WTC11 (cell line): ENCODE data around the gene BPIFB2. TPM values are rescaled to one million over a fixed set of nuclear protein-coding genes. Genes with fewer than 3 reads are reported as not detected.

Source experiments
- ATAC-seq: fragments of 200-7000 bp; cut with Tn5 transposase; 2 replicates; pipeline ENCODE4 v1.10.0; 2021; ENCODE audit warnings: mild to moderate bottlenecking, moderate library complexity
- CTCF ChIA-PET: fragments of 300-600 bp; sonication (Branson Sonifier 250); formaldehyde crosslinking; loops from one replicate; lab custom pipeline; 2021; ENCODE audit warnings: antibody characterized with exemption; lab: Charles Lee
- POLR2A ChIA-PET: fragments of 350-600 bp; sonication (Branson Sonifier 250); formaldehyde crosslinking; loops from one replicate; lab custom pipeline; 2021; ENCODE audit warnings: antibody characterized with exemption; lab: Charles Lee
- DNase-seq: peaks from one replicate; pipeline ENCODE4 v3.0.0; 2021; ENCODE audit warnings: low spot score
- H3K27ac Mint-ChIP-seq: 2 replicates; pipeline ENCODE4 v1.8.0; 2021; ENCODE audit warnings: mixed read lengths
- H3K27me3 Mint-ChIP-seq: 2 replicates; pipeline ENCODE4 v1.8.0; 2021; ENCODE audit warnings: low read depth, mild to moderate bottlenecking, moderate library complexity, mixed read lengths
- H3K36me3 Mint-ChIP-seq: 2 replicates; pipeline ENCODE4 v1.8.0; 2021; ENCODE audit warnings: mixed read lengths
- H3K4me1 Mint-ChIP-seq: 2 replicates; pipeline ENCODE4 v1.8.0; 2022; ENCODE audit warnings: mixed read lengths
- H3K4me3 Mint-ChIP-seq: 2 replicates; pipeline ENCODE4 v1.8.0; 2021; ENCODE audit warnings: mild to moderate bottlenecking, moderate library complexity, mixed read lengths
- H3K9me3 Mint-ChIP-seq: 2 replicates; pipeline ENCODE4 v1.8.0; 2021; ENCODE audit warnings: mixed read lengths
- ARID4B ChIP-seq: sonication (generic); formaldehyde crosslinking; IDR thresholded peaks from 2 replicates; pipeline ENCODE4 v1.8.0; 2023; ENCODE audit warnings: missing genetic modification reagents, mild to moderate bottlenecking, borderline replicate concordance
- ATF3 ChIP-seq: sonication (generic); formaldehyde crosslinking; conservative IDR thresholded peaks from 2 replicates; pipeline ENCODE4 v1.8.1; 2022; ENCODE audit warnings: mild to moderate bottlenecking, missing genetic modification reagents
- CBFB ChIP-seq: sonication (generic); formaldehyde crosslinking; IDR thresholded peaks from 2 replicates; pipeline ENCODE4 v1.8.1; 2022; ENCODE audit warnings: mild to moderate bottlenecking, low read depth, missing genetic modification reagents
- CREM ChIP-seq: sonication (generic); formaldehyde crosslinking; IDR thresholded peaks from 2 replicates; pipeline ENCODE4 v1.8.1; 2022; ENCODE audit warnings: mild to moderate bottlenecking, missing genetic modification reagents, moderate library complexity
- E2F1 ChIP-seq: sonication (generic); formaldehyde crosslinking; IDR thresholded peaks from 2 replicates; pipeline ENCODE4 v1.8.0; 2022; ENCODE audit warnings: mild to moderate bottlenecking, missing genetic modification reagents
- FOXJ3 ChIP-seq: sonication (generic); formaldehyde crosslinking; IDR thresholded peaks from 2 replicates; pipeline ENCODE4 v1.9.0; 2021; ENCODE audit warnings: missing genetic modification reagents, mild to moderate bottlenecking, borderline replicate concordance
- FOXP4 ChIP-seq: sonication (generic); formaldehyde crosslinking; IDR thresholded peaks from 2 replicates; pipeline ENCODE4 v1.8.0; 2022; ENCODE audit warnings: mild to moderate bottlenecking, missing genetic modification reagents
- GABPB1 ChIP-seq: sonication (generic); formaldehyde crosslinking; IDR thresholded peaks from 2 replicates; pipeline ENCODE4 v1.8.1; 2023; ENCODE audit warnings: mild to moderate bottlenecking, missing genetic modification reagents
- IRF2 ChIP-seq: sonication (generic); formaldehyde crosslinking; IDR thresholded peaks from 2 replicates; pipeline ENCODE4 v1.8.0; 2022; ENCODE audit warnings: low read depth, missing genetic modification reagents, borderline replicate concordance
- NFATC4 ChIP-seq: fragments of 250-450 bp; sonication (Bioruptor Pico); IDR thresholded peaks from 2 replicates; pipeline ENCODE4 v1.9.0; 2021; ENCODE audit warnings: mild to moderate bottlenecking
- PRRX2 ChIP-seq: fragments of 250-450 bp; sonication (Bioruptor Pico); IDR thresholded peaks from 2 replicates; pipeline ENCODE4 v1.8.0; 2021; ENCODE audit warnings: mild to moderate bottlenecking
- TCF7 ChIP-seq: sonication (generic); formaldehyde crosslinking; IDR thresholded peaks from 2 replicates; pipeline ENCODE4 v1.8.0; 2022; ENCODE audit warnings: mild to moderate bottlenecking, low read depth, missing genetic modification reagents, moderate library complexity
- ZMAT4 ChIP-seq: fragments of 250-450 bp; sonication (Bioruptor Pico); IDR thresholded peaks from 2 replicates; pipeline ENCODE4 v1.9.0; 2021; ENCODE audit warnings: mild to moderate bottlenecking
- ZNF281 ChIP-seq: sonication (generic); formaldehyde crosslinking; IDR thresholded peaks from 2 replicates; pipeline ENCODE4 v1.8.0; 2023; ENCODE audit warnings: mild to moderate bottlenecking, missing genetic modification reagents
- ZSCAN18 ChIP-seq: fragments of 250-450 bp; sonication (Bioruptor Pico); IDR thresholded peaks from 2 replicates; pipeline ENCODE4 v2.1.2; 2022; ENCODE audit warnings: mild to moderate bottlenecking, moderate library complexity
- total RNA-seq: library from RNA; stranded (reverse); gene quantifications from 3 replicates; pipeline ENCODE4 v1.2.3, GENCODE V29; 2021

BPIFB2 gene
- total RNA-seq, 1 experiment from 2014 or later, result 0.09 TPM

GRCh38 chr20:32991792-32992641 lies 15.5 kb upstream of the BPIFB2 start:
- no peaks in the 10 kb centered on the region for H3K9me3 Mint-ChIP-seq
- no peak for ATAC-seq
- TF ChIP-seq PRRX2 (CRISPR knock-in tag), result no peak
- TF ChIP-seq ZNF281 (CRISPR knock-in tag), result no peak
- TF ChIP-seq CBFB, result no peak
- TF ChIP-seq ATF3 (CRISPR knock-in tag), result no peak
- TF ChIP-seq FOXP4, result no peak
- no peak for TF ChIP-seq NFATC4 (CRISPR knock-in tag)
- no peak for TF ChIP-seq IRF2
- no peak for TF ChIP-seq CREM
- no peak for TF ChIP-seq TCF7 (CRISPR knock-in tag)
- TF ChIP-seq ZMAT4 (CRISPR knock-in tag), result no peak
- TF ChIP-seq ZSCAN18 (CRISPR knock-in tag), result no peak
- no peak for TF ChIP-seq E2F1
- no peak for TF ChIP-seq GABPB1 (CRISPR knock-in tag)
- TF ChIP-seq ARID4B, result no peak
- no peak for TF ChIP-seq FOXJ3
- TF ChIP-seq, all 79 proteins: peak for 0
- POLR2A ChIA-PET, result no interaction called here
- Mint-ChIP-seq H3K27me3 (no peaks in the 10 kb centered on the region), H3K4me3 (no peak overlapping the region), H3K27ac (no peak overlapping the region), H3K36me3 (no peaks in the 10 kb centered on the region), H3K4me1 (no peaks in the 10 kb centered on the region)
- DNase-seq, result no peak
- CTCF ChIA-PET, result interaction anchor here (0.6 kb wide), 1 partner anchor 80 kb away, joined by 4 read pairs; no protein-coding TSS in a partner anchor
